Vagina (tissue), 2 donors: ENCODE measurements around the gene RIPOR1. TPM values are rescaled to one million over a fixed set of nuclear protein-coding genes. Genes with fewer than 3 reads are reported as not detected.
A peak's percentile ranks its signal among the peaks of the same experiment; 100 is the strongest.
"Not testable (repeated sequence)": the region's sequence is repeated elsewhere in the genome, so short reads cannot be mapped to it uniquely, and the experiment has no call there.

Source experiments
- DNase-seq, 2 donors: peaks; one replicate each; pipeline ENCODE4 v3.0.0-alpha.2; 2017; ENCODE audit errors: extremely low spot score in 2 of 2
- H3K27ac ChIP-seq: fragments of 200-600 bp; sonication (generic); one replicate; pipeline ENCODE4 v1.5.1; 2019
- H3K27me3 ChIP-seq: fragments of 200-600 bp; sonication (generic); one replicate; pipeline ENCODE4 v1.5.1; 2019
- H3K36me3 ChIP-seq, 2 donors: fragments of 200-600 bp; sonication (generic); one replicate each; pipeline ENCODE4 v1.5.1; 2017 to 2019
- H3K4me1 ChIP-seq: fragments of 200-600 bp; sonication (generic); one replicate; pipeline ENCODE4 v1.5.1; 2019
- H3K4me3 ChIP-seq, 2 donors: fragments of 200-600 bp; sonication (generic); 1 replicate in 1 of 2; 2 replicates in 1 of 2; pipeline ENCODE4 v1.5.1; 2016 to 2019
- H3K9me3 ChIP-seq: fragments of 200-600 bp; sonication (generic); one replicate; pipeline ENCODE4 v1.5.1; 2019
- POLR2A ChIP-seq, 2 donors: fragments of 450-650 bp; IDR thresholded peaks; one replicate each; pipeline ENCODE4 v1.6.1; 2017; ENCODE audit warnings: antibody characterized with exemption in 2 of 2, mild to moderate bottlenecking in 2 of 2, moderate library complexity in 2 of 2
- POLR2AphosphoS5 ChIP-seq, 2 donors: sonication (generic); formaldehyde crosslinking; IDR thresholded peaks; one replicate each; pipeline ENCODE4 v1.9.0; 2017; ENCODE audit warnings: antibody characterized with exemption in 2 of 2, mild to moderate bottlenecking in 2 of 2, low read depth in 1 of 2; ENCODE audit not compliant: insufficient read depth in 1 of 2
- intact Hi-C: fragments of 100-400 bp; cut with DNase I; formaldehyde crosslinking; loops from one replicate; pipeline ENCODE4 v1.15.1; 2023
- total RNA-seq: library from RNA; depleted of rRNA; stranded (reverse); fragments of >200 nt; gene quantifications from one replicate; pipeline ENCODE4 v1.2.3, GENCODE V29; 2016
- TF ChIP-seq, protein P1 (sequence below), 3 experiments: fragments of 450-650 bp in 2 of 3; fragments of 200-600 bp in 1 of 3; sonication (generic) in 1 of 3; IDR thresholded peaks; one replicate each; pipeline ENCODE4 v1.5.1; 2017 to 2019; ENCODE audit warnings: antibody characterized with exemption in 3 of 3, mild to moderate bottlenecking in 2 of 3, moderate library complexity in 2 of 3

RIPOR1 gene
- total RNA-seq, 1 donor from 2014 or later = 54.8 TPM

DNA sequence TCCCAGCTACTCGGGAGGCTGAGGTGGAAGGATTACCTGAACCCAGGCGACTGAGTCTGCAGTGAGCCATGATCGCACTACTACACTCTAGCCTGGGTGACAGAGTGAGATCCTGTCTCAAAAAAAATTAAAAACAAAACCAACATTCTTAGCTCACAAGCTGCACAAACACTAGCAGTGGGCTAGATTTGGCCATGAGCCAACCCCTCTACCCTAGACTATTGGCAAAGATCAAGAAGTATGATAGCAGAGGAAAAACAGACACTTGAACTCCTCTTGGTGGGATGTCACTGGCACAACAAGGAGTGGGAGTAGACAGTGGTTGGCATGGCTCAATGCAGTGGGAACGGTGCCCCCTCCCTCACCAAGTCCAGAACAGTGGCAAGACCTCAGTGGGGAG, 19.6 kb upstream of the RIPOR1 start:
- no peak for TF ChIP-seq POLR2AphosphoS5 (IDR thresholded peaks at IDR 0.05; ENCODE audit: insufficient read depth in 1 of 2, low read depth in 1 of 2)
- no peak for TF ChIP-seq POLR2A (IDR thresholded peaks at IDR 0.05)
- TF ChIP-seq, protein P1, sequence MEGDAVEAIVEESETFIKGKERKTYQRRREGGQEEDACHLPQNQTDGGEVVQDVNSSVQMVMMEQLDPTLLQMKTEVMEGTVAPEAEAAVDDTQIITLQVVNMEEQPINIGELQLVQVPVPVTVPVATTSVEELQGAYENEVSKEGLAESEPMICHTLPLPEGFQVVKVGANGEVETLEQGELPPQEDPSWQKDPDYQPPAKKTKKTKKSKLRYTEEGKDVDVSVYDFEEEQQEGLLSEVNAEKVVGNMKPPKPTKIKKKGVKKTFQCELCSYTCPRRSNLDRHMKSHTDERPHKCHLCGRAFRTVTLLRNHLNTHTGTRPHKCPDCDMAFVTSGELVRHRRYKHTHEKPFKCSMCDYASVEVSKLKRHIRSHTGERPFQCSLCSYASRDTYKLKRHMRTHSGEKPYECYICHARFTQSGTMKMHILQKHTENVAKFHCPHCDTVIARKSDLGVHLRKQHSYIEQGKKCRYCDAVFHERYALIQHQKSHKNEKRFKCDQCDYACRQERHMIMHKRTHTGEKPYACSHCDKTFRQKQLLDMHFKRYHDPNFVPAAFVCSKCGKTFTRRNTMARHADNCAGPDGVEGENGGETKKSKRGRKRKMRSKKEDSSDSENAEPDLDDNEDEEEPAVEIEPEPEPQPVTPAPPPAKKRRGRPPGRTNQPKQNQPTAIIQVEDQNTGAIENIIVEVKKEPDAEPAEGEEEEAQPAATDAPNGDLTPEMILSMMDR (IDR thresholded peaks at IDR 0.05) = no peak
- Histone ChIP-seq H3K4me1 (peaks cover 13% of the 10 kb centered on the region), H3K9me3 (no peaks in the 10 kb centered on the region), H3K36me3 (no peaks in the 10 kb centered on the region), H3K27ac (no peak overlapping the region), H3K4me3 (no peak overlapping the region), H3K27me3 (no peaks in the 10 kb centered on the region)
- intact Hi-C loops = no loop called here
- DNase-seq = no peak

DNA sequence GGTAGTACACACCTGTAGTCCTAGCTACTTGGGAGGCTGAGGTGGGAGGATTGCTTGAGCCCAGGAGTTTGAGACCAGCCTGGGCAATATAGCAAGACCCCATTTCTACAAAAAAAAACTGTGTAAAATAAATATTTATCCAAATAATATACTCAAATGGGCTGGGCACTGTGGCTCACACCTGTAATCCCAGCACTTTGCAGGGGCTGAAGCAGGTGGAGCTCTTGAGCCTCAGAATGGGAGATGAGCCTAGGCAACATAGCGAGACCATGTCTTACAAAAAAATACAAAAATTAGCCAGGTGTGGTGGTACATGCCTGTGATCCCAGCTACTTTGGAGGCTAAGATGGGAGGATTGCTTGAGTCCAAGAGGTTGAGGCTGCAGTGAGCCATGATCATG, 14.7 kb upstream of the RIPOR1 start:
- H3K27ac ChIP-seq, H3K36me3 ChIP-seq, H3K4me3 ChIP-seq, DNase-seq, H3K27me3 ChIP-seq, H3K9me3 ChIP-seq, H3K4me1 ChIP-seq, intact Hi-C loops: not testable (repeated sequence)

DNA sequence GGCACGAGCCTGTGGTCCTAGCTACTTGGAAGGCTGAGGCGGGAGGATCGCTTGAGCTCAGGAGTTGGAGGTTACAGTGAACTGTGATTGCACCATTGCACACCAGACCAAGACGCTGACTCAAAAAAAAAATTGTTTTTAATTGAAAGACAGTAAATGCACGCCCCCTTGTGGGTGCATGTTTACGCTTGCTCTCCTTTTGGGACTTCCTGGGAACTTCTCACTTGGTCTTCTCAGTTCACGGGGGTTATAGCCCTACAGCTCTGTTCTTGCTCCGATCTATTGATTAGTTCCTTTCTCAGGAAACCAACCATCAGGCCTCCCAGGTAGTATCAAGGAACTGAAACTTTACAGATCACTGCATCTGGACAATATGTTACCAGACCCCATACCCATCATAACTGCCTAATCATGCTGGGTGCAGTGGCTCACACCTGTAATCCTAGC, 14.2 kb upstream of the RIPOR1 start:
- no peak for DNase-seq
- Histone ChIP-seq H3K27me3 (no peaks in the 10 kb centered on the region), H3K36me3 (no peaks in the 10 kb centered on the region), H3K9me3 (no peaks in the 10 kb centered on the region), H3K27ac (no peak overlapping the region), H3K4me3 (no peak overlapping the region), H3K4me1 (peaks cover 8% of the 10 kb centered on the region)
- TF ChIP-seq POLR2A (IDR thresholded peaks at IDR 0.05) (no peak), POLR2AphosphoS5 (IDR thresholded peaks at IDR 0.05; ENCODE audit: insufficient read depth in 1 of 2, low read depth in 1 of 2) (no peak)
- TF ChIP-seq, protein P1 (IDR thresholded peaks at IDR 0.05) = peak; percentile 48 to 64 (median 60)
- intact Hi-C loops = no loop called here

DNA sequence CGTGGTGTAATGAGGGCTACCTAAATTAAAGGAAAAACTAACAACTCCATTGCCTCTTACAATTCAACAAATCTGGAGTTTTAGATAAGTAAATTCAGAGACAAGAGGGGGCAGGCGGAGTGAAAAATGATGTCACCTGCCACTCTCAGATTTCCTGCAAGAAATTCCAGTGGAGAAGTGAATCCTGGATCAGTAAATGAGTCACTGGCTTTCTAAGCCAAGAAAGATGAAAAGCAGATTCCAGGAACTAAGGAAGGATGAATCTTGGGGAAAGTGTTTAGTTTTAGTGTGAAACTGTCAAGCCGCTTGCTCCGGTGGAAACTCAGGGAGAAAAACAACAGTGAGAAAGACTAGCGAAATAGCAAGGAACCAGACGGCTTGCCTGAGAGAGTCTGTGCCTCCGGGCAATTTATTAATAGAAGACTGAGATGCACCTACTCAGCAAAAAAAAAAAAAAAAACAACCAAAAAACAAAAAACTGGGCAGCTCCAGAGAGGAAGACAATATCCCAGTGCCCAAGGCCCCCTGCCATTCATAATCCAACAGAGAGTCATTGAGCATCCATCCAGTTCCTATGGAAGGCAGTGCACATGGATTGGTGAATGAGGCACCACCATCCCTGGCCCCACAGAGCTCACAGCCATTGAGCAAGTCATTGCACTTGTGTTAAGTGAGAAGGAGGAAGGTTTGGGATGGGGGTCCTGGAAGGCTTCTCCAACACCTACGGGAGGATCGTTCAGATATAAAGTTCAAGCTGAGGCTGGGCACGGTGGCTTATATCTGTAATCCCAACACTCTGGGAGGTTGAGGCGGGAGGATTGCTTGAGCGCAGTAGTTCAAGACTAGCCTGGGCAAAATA, 12.1 kb upstream of the RIPOR1 start:
- TF ChIP-seq POLR2A (IDR thresholded peaks at IDR 0.05) (no peak), POLR2AphosphoS5 (IDR thresholded peaks at IDR 0.05; ENCODE audit: insufficient read depth in 1 of 2, low read depth in 1 of 2) (no peak)
- TF ChIP-seq, protein P1 (IDR thresholded peaks at IDR 0.05) = no peak
- intact Hi-C loops = no loop called here
- DNase-seq = no peak
- peaks cover 8% of the 10 kb centered on the region for H3K4me1 ChIP-seq
- no peak overlapping the region for H3K27ac ChIP-seq
- no peaks in the 10 kb centered on the region for H3K36me3 ChIP-seq
- no peak overlapping the region for H3K4me3 ChIP-seq
- H3K27me3 ChIP-seq = no peaks in the 10 kb centered on the region
- no peaks in the 10 kb centered on the region for H3K9me3 ChIP-seq

DNA sequence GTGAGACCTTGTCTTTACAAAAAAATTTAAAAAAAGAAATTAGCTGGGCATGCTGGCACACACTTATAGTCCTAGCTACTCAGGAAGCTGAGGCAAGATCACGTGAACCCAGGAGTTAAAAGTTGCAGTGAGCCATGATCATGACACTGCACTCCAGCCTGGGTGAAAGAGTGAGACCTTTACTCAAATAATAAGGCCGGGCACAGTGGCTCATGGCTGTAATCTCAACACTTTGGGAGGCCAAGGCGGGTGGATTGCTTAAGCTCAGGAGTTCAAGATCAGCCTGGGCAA, 11.5 kb upstream of the RIPOR1 start:
- H3K27ac ChIP-seq = no peak overlapping the region
- H3K4me1 ChIP-seq = peaks cover 14% of the 10 kb centered on the region
- intact Hi-C loops = no loop called here
- no peaks in the 10 kb centered on the region for H3K27me3 ChIP-seq
- no peaks in the 10 kb centered on the region for H3K9me3 ChIP-seq
- H3K36me3 ChIP-seq = no peaks in the 10 kb centered on the region
- TF ChIP-seq POLR2AphosphoS5 (IDR thresholded peaks at IDR 0.05; ENCODE audit: insufficient read depth in 1 of 2, low read depth in 1 of 2) (no peak), POLR2A (IDR thresholded peaks at IDR 0.05) (no peak)
- TF ChIP-seq, protein P1 (IDR thresholded peaks at IDR 0.05) = no peak
- no peak overlapping the region for H3K4me3 ChIP-seq
- no peak for DNase-seq
